Mucosa of descending colon (tissue), 3 donors: ENCODE results near the gene KCNK6. TPM values are rescaled to one million over a fixed set of nuclear protein-coding genes. Genes with fewer than 3 reads are reported as not detected.
"Not testable (repeated sequence)": the region's sequence is repeated elsewhere in the genome, so short reads cannot be mapped to it uniquely, and the experiment has no call there.

ENCODE experiments used
- ATAC-seq: fragments of 200-7000 bp; cut with Tn5 transposase; one replicate; pipeline ENCODE4 v1.9.1; 2020; ENCODE audit warnings: mild to moderate bottlenecking, moderate library complexity
- DNase-seq, 3 donors: peaks; one replicate each; pipeline ENCODE4 v3.0.0-alpha.2; 2020
- H3K36me3 ChIP-seq: fragments of 200-600 bp; one replicate; pipeline ENCODE4 v1.8.0; 2021; ENCODE audit warnings: low read depth, mild to moderate bottlenecking
- H3K4me1 ChIP-seq: fragments of 200-600 bp; one replicate; pipeline ENCODE4 v1.8.0; 2021; ENCODE audit warnings: low read depth, mild to moderate bottlenecking
- H3K4me3 ChIP-seq: fragments of 200-600 bp; one replicate; pipeline ENCODE4 v1.8.0; 2021; ENCODE audit warnings: mild to moderate bottlenecking
- H3K9me3 ChIP-seq: fragments of 200-600 bp; one replicate; pipeline ENCODE4 v1.8.0; 2021; ENCODE audit warnings: mild to moderate bottlenecking
- CTCF ChIP-seq: fragments of 200-600 bp; IDR thresholded peaks from one replicate; pipeline ENCODE4 v1.8.0; 2022; ENCODE audit warnings: antibody characterized with exemption, mild to moderate bottlenecking
- intact Hi-C, 2 donors: fragments of 100-400 bp; cut with DNase I in 1 of 2; cut with micrococcal nuclease in 1 of 2; formaldehyde crosslinking; loops; one replicate each; pipeline versions ENCODE4 v1.11.0 to v1.11.1; 2022; cut with DNase I, micrococcal nuclease
- total RNA-seq, 3 donors: library from RNA; stranded (reverse); fragmentation: NEBNext Ultra II Directional in 2 of 3; extraction: Animal tissue kit (Norgen Biotek cat#: 25700) in 2 of 3; gene quantifications; one replicate each; pipeline versions ENCODE4 v1.2.1 to v1.2.4, GENCODE V29; 2021 to 2023
- donor health status: DM: no; HTN: no; CAD: no; lungs with moderate emphysema.
- donor health status: DM: no; HTN: no; CAD: no.
- donor health status: DM: no; HTN: yes; CAD: no.

The KCNK6 gene
- total RNA-seq, 3 donors from 2014 or later, result 24.8 to 27.8 (median 25.6) TPM

GRCh38 chr19:38360351-38360750 lies 40.7 kb downstream of the KCNK6 start:
- peaks cover 12% of the 10 kb centered on the region for H3K4me1 ChIP-seq
- no peak overlapping the region for H3K4me3 ChIP-seq
- DNase-seq (no peak), ATAC-seq (no peak)
- no peaks in the 10 kb centered on the region for H3K36me3 ChIP-seq
- H3K9me3 ChIP-seq, result peaks cover 4% of the 10 kb centered on the region
- TF ChIP-seq CTCF, result no peak
- intact Hi-C loops, result no loop called here

- no peak for ATAC-seq
- no peak for TF ChIP-seq CTCF
Observed at GRCh38 chr19:38360839-38361631, 41.4 kb downstream of the KCNK6 start.

GRCh38 chr19:38361633-38362075 lies 42.0 kb downstream of the KCNK6 start:
- TF ChIP-seq CTCF, result no peak
- Histone ChIP-seq H3K9me3 (peaks cover 4% of the 10 kb centered on the region), H3K4me1 (peaks cover 12% of the 10 kb centered on the region), H3K36me3 (no peaks in the 10 kb centered on the region), H3K4me3 (no peak overlapping the region)
- DNase-seq, result peak; percentile 77 to 86 (median 78)
- intact Hi-C loops, result no loop called here
- ATAC-seq, result peak; percentile 86

More at GRCh38 chr19:38360839-38361631, 41.4 kb downstream of the KCNK6 start:
- no peaks in the 10 kb centered on the region for H3K36me3 ChIP-seq
- no peak for DNase-seq
- H3K9me3 ChIP-seq, result peaks cover 4% of the 10 kb centered on the region
- intact Hi-C loops, result no loop called here
- peaks cover 12% of the 10 kb centered on the region for H3K4me1 ChIP-seq
- H3K4me3 ChIP-seq, result no peak overlapping the region

GRCh38 chr19:38362076-38362945 lies 42.7 kb downstream of the KCNK6 start:
- no peak overlapping the region for H3K4me3 ChIP-seq
- peaks cover 4% of the 10 kb centered on the region for H3K9me3 ChIP-seq
- DNase-seq (peak; percentile 89 to 92 (median 91)), ATAC-seq (peak; percentile 85)
- H3K36me3 ChIP-seq, result no peaks in the 10 kb centered on the region
- TF ChIP-seq CTCF, result no peak
- peaks cover 12% of the 10 kb centered on the region for H3K4me1 ChIP-seq
- intact Hi-C loops, result no loop called here

GRCh38 chr19:38362946-38363688 lies 43.5 kb downstream of the KCNK6 start:
- H3K4me1 ChIP-seq, result peaks cover 12% of the 10 kb centered on the region
- H3K4me3 ChIP-seq, intact Hi-C loops, H3K9me3 ChIP-seq, DNase-seq, H3K36me3 ChIP-seq, ATAC-seq: not testable (repeated sequence)
